Measurements from ENCODE around the gene MAP3K5.

Gene MAP3K5

GRCh38 chr6:136527831-136528230, 264.4 kb downstream of the MAP3K5 start:
- no peak for DNase-seq

DNA sequence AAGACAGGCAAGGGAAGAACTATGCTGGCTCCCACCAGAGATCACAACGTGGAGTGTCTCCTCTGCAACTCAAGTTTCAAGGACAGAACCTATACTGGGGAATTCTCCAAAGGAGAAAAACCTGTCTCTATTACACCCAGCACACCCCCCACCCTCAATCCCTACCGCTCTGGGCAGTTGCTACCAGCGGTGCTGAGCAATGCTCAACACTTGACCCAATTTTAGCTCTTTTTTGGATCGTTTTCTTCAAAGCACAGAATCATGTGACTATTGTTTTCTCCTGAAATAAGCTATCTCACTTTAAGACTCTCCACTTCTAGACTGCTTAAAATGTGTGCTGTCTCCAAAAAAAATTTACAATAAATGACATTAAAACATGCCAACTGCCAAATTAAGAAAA, 265.3 kb downstream of the MAP3K5 start:
- DNase-seq: no peak

- DNase-seq: peak; percentile 51
Measured at GRCh38 chr6:136526196-136526930, 265.9 kb downstream of the MAP3K5 start.

GRCh38 chr6:136525586-136526195, 266.6 kb downstream of the MAP3K5 start:
- no peak for DNase-seq

- no peak for DNase-seq
Measured at GRCh38 chr6:136524936-136525413, 267.3 kb downstream of the MAP3K5 start.

DNA sequence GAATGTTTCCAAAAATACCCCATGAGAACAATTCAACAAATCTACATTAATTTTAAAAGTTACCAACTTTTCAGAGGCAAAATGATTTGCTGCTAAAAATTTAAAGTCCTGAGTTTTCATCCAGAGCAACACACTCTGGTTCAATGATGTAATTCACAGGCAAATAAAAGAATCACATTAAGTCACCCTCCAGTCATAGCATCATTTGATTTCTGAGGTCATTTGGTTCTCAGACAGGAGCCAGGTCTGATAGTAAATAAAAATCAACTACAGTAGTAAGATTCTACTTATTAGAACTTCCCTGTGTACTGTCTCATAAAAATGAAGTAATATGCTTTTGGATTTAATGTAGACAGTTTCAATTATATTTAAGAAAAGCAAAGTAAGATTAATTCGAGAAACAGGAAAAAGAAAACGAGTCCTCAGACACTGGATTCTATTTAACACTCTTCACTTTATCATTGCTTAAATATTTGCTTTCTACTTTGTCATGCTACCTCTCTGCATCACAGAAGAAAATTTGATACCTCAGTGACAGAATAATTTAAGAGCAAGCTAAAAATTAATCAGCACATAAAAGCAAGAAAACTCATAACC, 267.8 kb downstream of the MAP3K5 start:
- no peak for DNase-seq

- no peak for DNase-seq
Measured at GRCh38 chr6:136523196-136523595, 269.1 kb downstream of the MAP3K5 start.

DNA sequence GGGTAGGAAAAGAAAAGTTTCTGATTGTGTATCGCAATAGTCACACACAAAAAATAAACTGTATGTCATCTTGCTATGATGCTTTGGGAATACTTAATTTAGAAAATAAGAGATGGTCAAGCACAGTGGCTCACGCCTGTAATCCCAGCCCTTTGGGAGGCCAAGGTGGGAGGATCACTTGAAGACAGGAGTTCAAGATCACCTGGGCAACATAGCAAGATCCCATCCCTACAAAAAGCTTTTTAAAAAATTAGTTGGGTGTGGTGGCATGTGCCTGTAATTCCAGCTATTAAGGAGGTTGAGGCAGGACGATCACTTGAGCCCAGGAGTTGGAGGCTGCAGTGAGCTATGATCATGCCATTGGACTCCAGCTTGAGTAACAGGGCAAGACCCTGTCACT, 269.6 kb downstream of the MAP3K5 start:
- DNase-seq: no peak

DNA sequence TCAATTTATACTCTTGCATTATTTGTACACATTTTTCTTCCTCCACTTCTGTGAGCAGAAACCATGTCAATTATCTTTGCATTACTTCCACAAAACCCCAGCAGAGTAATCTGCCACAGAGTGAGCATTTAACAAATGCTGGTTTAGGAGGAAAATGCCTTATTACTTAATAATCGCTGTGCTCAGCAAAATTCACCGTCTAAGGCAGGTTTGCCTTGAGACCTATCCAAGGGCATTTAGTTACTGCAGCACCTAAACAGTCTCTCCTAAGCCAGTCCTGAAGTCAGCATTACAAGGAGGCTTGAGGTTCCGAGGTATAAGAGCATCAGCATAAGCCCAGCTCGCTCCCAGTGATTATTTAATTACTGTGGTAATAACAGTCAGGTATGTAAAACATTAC, 270.4 kb downstream of the MAP3K5 start:
- DNase-seq: no peak

DNA sequence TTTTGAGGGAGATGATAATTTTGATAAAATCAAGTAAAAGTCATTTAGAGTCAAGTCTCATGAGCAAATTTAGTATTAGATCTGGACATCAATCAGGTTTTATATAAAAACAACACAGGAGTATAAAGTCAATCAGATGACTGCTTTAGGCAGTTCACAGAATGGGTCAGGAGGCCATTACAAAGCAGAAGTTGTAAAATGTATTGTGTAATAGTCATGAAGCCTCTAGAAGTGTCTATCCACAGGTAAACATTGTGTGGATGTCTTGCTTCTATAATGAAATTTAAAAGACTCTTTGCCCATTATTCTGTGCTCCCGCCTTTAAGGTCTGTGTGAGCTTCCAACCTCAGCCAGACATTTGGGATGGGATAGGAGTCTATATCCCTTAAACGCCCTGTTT, 270.9 kb downstream of the MAP3K5 start:
- DNase-seq: no peak

- DNase-seq: no peak
Measured at GRCh38 chr6:136520517-136520916, 271.8 kb downstream of the MAP3K5 start.

DNA sequence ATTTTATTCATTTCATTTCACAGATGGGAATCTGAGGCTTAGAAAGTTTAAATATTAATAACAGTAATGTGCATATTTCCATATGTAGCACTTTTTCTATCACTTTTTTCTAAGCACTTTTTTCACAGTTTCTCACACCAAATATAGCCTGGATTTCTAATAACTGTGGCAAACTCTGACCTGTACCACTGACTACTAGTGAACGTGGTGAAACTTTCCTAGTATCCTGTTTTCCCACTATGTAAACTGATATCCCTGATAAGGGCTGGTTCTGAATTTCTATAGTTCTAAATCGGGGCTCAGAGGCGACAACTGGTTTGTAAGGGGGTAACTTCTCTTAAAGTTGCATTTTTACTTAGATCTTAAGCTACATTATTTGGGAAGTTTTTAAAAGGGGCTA, 274.7 kb downstream of the MAP3K5 start:
- no peak for DNase-seq

GRCh38 chr6:136517002-136517401, 275.3 kb downstream of the MAP3K5 start:
- peak; percentile 62 for DNase-seq

- DNase-seq: no peak
Measured at GRCh38 chr6:136514591-136514990, 277.7 kb downstream of the MAP3K5 start.

GRCh38 chr6:136511926-136512325, 280.4 kb downstream of the MAP3K5 start:
- DNase-seq: no peak

- DNase-seq: no peak
Measured at GRCh38 chr6:136511397-136511796, 280.9 kb downstream of the MAP3K5 start.

DNA sequence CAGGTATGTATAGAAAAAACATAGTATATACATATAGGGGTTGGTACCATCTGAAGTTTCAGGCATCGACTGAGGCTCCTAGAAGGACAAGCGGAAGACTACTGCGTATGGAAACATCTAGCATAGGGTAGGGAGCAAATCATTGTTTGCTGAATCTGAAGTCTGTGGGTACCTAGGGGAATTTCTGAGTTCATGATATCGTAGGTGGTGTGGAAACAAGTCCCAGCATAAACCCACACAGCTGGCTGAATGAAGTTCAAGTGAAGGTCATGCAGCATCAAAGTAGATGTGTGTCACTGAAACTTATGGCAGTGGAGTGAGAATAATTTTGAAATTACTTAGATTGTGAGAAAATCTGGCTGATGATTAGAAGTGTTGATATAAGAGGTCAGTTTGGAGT, 281.5 kb downstream of the MAP3K5 start:
- DNase-seq: no peak

DNA sequence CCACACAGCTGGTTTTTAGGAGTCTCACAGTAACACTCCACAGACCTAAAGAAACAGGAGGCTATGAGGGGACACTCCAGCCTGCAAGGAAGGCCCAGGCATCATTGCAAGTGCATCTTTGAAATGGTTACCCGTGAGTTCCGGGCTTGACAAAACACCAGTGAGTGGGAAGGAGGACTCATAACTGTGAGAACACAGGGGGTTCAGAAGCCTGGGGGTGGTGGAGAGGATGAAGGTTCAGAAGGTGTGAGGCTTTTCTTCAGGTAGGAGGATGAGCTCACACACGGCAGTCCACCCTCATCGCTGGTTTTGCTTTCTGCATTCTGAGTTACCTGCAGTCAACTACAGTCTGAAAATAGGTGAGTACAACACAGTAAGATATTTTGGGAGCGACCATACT, 282.0 kb downstream of the MAP3K5 start:
- no peak for DNase-seq

DNA sequence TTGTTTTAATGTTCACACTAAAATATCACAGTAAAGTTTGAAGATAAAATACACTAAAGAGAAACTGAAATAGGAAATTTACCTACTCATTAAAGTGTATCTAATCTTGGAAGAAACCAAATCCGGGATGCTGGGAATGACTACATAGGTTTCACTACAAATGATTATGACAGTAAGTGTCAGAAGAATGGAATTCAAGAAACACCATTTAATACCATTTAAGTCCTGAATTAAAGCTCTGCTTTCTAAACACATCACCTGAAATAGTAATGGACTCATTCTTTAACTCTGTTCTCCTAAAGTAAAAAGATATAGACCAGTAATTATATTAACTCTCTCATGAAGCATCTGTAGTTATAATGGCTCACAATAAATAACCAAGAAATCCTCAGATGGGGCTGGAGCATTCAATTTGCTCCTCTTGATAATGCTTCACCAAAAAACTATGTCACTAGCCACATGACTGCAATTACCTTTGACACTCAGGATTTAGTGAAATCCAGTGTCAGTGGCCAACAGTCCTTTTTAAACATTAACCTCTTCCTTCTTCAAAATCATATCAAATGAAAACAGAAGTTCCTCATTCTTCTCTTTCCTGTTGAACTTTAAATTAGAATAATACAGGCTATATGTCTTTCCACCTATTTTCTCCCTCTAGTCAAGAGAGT, 283.4 kb downstream of the MAP3K5 start:
- no peak for DNase-seq
